ENCODE results near the gene ACAA1. TPM values are rescaled to one million over a fixed set of nuclear protein-coding genes. Genes with fewer than 3 reads are reported as not detected.

ACAA1 gene
- total RNA-seq, 3 donors from 2014 or later (not counting 1 experiment from before 2014, with no cell fraction given): 79.4 to 101 (median 93.9) TPM

DNA sequence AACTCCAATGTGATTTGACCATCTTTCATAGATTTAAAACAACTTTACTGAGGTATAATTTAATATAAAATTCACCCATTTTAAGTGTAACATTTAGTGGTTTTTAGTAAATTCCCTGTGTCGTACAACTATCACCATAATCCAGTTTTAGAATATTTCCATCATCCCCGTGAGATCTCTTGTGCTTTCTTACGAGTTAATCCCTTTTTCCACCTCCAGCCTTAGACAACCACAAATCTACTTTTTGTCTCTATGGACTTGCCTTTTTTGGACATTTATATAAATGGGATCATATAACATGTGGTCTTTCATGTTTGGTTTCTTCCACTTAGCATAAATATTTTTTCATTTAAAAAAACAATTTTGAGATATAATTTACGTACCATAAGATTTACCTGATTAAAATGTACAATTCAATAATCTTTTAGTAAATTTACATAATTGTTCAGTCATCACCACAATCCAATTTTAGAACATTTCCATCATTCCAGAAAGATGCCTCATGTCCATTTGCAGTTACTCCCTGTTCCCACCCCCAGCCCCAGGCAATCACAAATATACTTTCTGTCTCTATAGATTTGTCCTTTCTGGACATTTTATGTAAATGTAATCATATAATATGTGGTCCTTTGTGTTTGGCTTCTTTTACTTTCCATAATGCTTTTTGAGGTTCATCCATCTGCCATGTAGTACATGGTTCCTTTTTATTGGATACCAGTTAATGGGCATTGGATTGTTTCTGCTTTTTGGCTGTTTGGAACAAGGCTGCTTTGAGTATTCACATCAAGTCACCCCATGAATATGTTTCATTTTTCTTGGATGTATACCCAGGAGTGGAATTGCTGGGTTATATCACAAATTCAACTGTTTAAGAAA lies 31.5 kb upstream of the ACAA1 start:
- ATAC-seq (no peak), DNase-seq (no peak)
- no peak overlapping the region for H3K4me3 Mint-ChIP-seq
- no peaks in the 10 kb centered on the region for H3K9me3 Mint-ChIP-seq
- no peaks in the 10 kb centered on the region for H3K27me3 Mint-ChIP-seq (ENCODE audit: low read depth in 2 of 2)
- peak overlapping the region; percentile 99 to 100 for H3K27ac Mint-ChIP-seq
- intact Hi-C loops (cut with micrococcal nuclease): no loop called here
- Histone ChIP-seq H3K36me3 (ENCODE audit: control insufficient read depth, insufficient read depth, low read length) (no peaks in the 10 kb centered on the region), H3K27ac (ENCODE audit: low read length) (no peak overlapping the region), H3K27me3 (ENCODE audit: control insufficient read depth, insufficient read depth, low read length) (no peaks in the 10 kb centered on the region), H3K4me1 (ENCODE audit: control insufficient read depth, insufficient read depth, low read length) (peaks cover 17% of the 10 kb centered on the region), H3K4me3 (ENCODE audit: low read length) (no peak overlapping the region), H3K9me3 (ENCODE audit: control insufficient read depth, insufficient read depth, low read length) (no peaks in the 10 kb centered on the region)
- peaks cover 48 to 76% of the 10 kb centered on the region in 2 donors for H3K4me1 Mint-ChIP-seq
- no peaks in the 10 kb centered on the region for H3K36me3 Mint-ChIP-seq
- TF ChIP-seq, protein P1, sequence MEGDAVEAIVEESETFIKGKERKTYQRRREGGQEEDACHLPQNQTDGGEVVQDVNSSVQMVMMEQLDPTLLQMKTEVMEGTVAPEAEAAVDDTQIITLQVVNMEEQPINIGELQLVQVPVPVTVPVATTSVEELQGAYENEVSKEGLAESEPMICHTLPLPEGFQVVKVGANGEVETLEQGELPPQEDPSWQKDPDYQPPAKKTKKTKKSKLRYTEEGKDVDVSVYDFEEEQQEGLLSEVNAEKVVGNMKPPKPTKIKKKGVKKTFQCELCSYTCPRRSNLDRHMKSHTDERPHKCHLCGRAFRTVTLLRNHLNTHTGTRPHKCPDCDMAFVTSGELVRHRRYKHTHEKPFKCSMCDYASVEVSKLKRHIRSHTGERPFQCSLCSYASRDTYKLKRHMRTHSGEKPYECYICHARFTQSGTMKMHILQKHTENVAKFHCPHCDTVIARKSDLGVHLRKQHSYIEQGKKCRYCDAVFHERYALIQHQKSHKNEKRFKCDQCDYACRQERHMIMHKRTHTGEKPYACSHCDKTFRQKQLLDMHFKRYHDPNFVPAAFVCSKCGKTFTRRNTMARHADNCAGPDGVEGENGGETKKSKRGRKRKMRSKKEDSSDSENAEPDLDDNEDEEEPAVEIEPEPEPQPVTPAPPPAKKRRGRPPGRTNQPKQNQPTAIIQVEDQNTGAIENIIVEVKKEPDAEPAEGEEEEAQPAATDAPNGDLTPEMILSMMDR (IDR thresholded peaks at IDR 0.05): no peak
- 92% methylated on average over 3 of the region's 4 CpGs for whole genome bisulfite sequencing (ENCODE audit: insufficient coverage)

DNA sequence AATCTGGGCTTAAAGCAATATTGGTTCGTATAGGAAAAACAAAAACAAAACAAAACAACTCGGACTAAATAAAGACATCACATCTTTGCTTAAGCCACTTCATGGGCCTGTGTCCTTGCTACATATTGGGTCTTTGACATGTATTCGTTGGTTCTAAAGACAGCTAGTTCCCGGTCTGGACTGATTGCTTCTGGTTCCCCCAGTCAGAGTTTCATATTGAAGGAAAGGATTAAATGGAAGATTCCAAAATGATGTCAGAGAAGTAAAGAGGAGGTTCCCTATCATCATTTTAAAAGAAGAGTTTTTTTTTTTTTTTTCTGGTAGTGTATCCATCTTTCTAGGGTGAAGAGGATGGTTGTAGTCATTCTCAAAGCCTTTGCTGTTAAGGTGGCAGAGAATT lies 30.7 kb upstream of the ACAA1 start:
- H3K4me3 ChIP-seq (ENCODE audit: low read length): no peak overlapping the region
- H3K9me3 Mint-ChIP-seq: no peaks in the 10 kb centered on the region
- no peaks in the 10 kb centered on the region for H3K36me3 ChIP-seq (ENCODE audit: control insufficient read depth, insufficient read depth, low read length)
- DNase-seq (no peak), ATAC-seq (no peak)
- H3K9me3 ChIP-seq (ENCODE audit: control insufficient read depth, insufficient read depth, low read length): no peaks in the 10 kb centered on the region
- 96% methylated on average over 4 of the region's 4 CpGs for WGBS (ENCODE audit: insufficient coverage)
- H3K27me3 ChIP-seq (ENCODE audit: control insufficient read depth, insufficient read depth, low read length): no peaks in the 10 kb centered on the region
- peaks cover 17% of the 10 kb centered on the region for H3K4me1 ChIP-seq (ENCODE audit: control insufficient read depth, insufficient read depth, low read length)
- H3K36me3 Mint-ChIP-seq: no peaks in the 10 kb centered on the region
- H3K4me3 Mint-ChIP-seq: peak overlapping the region; percentile 95
- TF ChIP-seq, protein P1 (IDR thresholded peaks at IDR 0.05): no peak
- H3K27ac ChIP-seq (ENCODE audit: low read length): no peak overlapping the region
- intact Hi-C loops (cut with micrococcal nuclease): no loop called here
- H3K4me1 Mint-ChIP-seq: peaks cover 48 to 69% of the 10 kb centered on the region in 2 donors
- peak overlapping the region; percentile 99 to 100 for H3K27ac Mint-ChIP-seq
- H3K27me3 Mint-ChIP-seq (ENCODE audit: low read depth in 2 of 2): no peaks in the 10 kb centered on the region

DNA sequence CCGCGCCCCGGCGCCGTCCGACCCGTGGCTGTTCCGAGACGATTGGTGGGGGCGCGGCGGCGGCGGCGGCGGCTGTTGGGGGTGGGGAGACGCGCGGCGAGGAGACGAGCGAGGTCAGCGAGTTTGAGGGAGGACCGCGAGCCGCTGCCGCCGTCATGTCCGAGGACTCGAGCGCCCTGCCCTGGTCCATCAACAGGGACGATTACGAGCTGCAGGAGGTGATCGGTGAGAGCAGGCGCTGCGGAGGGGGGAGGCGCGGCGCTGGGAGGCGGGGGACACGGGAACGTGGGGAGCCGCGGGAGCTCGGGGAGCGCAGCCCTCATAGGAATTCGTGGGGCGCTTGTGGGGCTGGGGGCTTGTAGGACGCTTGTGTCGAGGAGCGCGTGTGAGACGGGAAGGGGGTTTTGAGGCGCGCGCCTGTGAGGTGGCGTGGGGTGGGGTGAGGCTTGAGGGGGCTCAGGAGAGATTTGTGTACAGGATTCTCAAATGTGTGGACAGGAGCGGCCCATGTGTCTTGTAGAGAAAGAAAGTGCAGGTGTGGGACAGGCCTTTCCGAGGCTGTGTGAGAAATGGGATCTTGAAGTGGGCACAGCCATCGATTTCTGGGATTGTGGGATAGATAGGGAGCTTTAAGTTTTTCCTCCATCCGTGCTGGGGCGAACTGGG lies 28.9 kb upstream of the ACAA1 start:
- no peaks in the 10 kb centered on the region for H3K9me3 ChIP-seq (ENCODE audit: control insufficient read depth, insufficient read depth, low read length)
- H3K36me3 ChIP-seq (ENCODE audit: control insufficient read depth, insufficient read depth, low read length): no peaks in the 10 kb centered on the region
- Mint-ChIP-seq H3K4me1 (peaks cover 37 to 58% of the 10 kb centered on the region in 2 donors), H3K9me3 (no peaks in the 10 kb centered on the region), H3K27ac (peak overlapping the region; percentile 99 to 100), H3K4me3 (peak overlapping the region; percentile 95), H3K27me3 (ENCODE audit: low read depth in 2 of 2) (no peaks in the 10 kb centered on the region), H3K36me3 (no peaks in the 10 kb centered on the region)
- intact Hi-C loops (cut with micrococcal nuclease): loop anchor here (1.0 kb wide), 2 partner anchors 29 to 127 kb away; partner anchors contain the start of genes ACAA1 and DLEC1
- H3K27me3 ChIP-seq (ENCODE audit: control insufficient read depth, insufficient read depth, low read length): no peaks in the 10 kb centered on the region
- H3K27ac ChIP-seq (ENCODE audit: low read length): peak overlapping the region; percentile 100
- DNase-seq (peak in 1 of 2 donors; percentile 60), ATAC-seq (peak in 1 of 3 donors; percentile 2)
- TF ChIP-seq, protein P1 (IDR thresholded peaks at IDR 0.05): no peak
- peak overlapping the region; percentile 94 for H3K4me3 ChIP-seq (ENCODE audit: low read length)
- peaks cover 17% of the 10 kb centered on the region for H3K4me1 ChIP-seq (ENCODE audit: control insufficient read depth, insufficient read depth, low read length)
- under 1% methylated on average over 62 of the region's 62 CpGs for WGBS (ENCODE audit: insufficient coverage)
